ENCODE results near the gene MYMX. TPM values are rescaled to one million over a fixed set of nuclear protein-coding genes. Genes with fewer than 3 reads are reported as not detected.

Gene MYMX
- total RNA-seq, 1 donor: not detected

DNA sequence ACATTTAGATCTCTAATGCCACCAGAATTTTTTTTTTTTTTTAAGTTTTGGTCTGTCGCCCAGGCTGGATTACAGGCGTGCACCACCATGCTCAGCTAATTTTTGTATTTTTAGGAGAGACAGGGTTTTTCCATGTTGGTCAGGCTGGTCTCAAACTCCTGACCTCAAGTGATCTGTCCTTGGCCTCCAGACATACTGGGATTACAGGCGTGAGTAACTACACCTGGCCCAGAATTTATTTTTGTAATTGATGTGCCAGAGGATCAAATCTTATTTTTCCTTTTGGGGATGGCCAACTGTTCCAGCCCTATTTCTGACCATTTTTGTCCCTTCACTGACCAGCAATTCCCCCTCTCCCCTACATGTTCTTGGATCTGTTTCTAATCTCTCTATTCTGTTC is 18.0 kb upstream of the MYMX start:
- no peak overlapping the region for H3K4me3 ChIP-seq (ENCODE audit: low read depth, low read length)
- TF ChIP-seq, protein P1, sequence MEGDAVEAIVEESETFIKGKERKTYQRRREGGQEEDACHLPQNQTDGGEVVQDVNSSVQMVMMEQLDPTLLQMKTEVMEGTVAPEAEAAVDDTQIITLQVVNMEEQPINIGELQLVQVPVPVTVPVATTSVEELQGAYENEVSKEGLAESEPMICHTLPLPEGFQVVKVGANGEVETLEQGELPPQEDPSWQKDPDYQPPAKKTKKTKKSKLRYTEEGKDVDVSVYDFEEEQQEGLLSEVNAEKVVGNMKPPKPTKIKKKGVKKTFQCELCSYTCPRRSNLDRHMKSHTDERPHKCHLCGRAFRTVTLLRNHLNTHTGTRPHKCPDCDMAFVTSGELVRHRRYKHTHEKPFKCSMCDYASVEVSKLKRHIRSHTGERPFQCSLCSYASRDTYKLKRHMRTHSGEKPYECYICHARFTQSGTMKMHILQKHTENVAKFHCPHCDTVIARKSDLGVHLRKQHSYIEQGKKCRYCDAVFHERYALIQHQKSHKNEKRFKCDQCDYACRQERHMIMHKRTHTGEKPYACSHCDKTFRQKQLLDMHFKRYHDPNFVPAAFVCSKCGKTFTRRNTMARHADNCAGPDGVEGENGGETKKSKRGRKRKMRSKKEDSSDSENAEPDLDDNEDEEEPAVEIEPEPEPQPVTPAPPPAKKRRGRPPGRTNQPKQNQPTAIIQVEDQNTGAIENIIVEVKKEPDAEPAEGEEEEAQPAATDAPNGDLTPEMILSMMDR (IDR thresholded peaks at IDR 0.05; ENCODE audit: insufficient read depth, low read depth, low read length): no peak
- DNase-seq (ENCODE audit: low read depth): no peak

- no peak overlapping the region for H3K4me3 ChIP-seq (ENCODE audit: low read depth, low read length)
- TF ChIP-seq, protein P1 (IDR thresholded peaks at IDR 0.05; ENCODE audit: insufficient read depth, low read depth, low read length): no peak
- DNase-seq (ENCODE audit: low read depth): no peak
Observed at GRCh38 chr6:44199883-44200282, 16.8 kb upstream of the MYMX start.

- no peak for DNase-seq (ENCODE audit: low read depth)
- no peak overlapping the region for H3K4me3 ChIP-seq (ENCODE audit: low read depth, low read length)
- TF ChIP-seq, protein P1 (IDR thresholded peaks at IDR 0.05; ENCODE audit: insufficient read depth, low read depth, low read length): no peak
Observed at GRCh38 chr6:44201200-44201599, 15.5 kb upstream of the MYMX start.

DNA sequence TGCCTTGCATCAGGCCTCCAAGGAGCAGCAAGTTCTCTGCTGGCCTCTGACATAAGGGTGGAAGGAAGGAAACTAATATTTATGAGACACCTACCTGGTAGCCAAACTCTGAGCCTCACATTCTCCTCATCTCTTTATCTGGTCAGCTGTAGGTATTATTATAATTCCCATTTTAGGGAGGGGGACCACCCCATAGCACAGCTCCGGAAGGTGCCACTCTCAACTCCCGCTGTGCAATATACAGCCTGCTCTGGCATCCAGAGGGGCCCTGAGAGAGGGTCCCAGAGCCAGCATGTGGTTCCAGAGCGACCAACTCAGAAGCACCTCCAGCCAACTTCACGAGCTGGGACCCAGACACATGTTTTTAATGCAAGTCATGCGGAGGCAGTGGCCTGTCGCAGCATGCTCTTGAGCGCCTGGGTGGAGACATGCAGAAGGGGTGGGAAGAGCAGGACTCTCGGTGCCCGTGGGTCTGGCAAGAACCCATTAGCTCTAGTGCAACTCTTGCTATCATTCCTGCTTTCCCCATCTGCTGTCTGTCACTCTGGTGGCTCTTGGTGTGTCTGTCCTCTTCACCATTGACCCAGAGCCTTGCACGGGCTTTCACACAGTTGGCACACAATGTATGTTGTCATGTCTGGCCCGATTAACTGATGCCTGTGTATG is 15.0 kb upstream of the MYMX start:
- no peak for DNase-seq (ENCODE audit: low read depth)
- TF ChIP-seq, protein P1 (IDR thresholded peaks at IDR 0.05; ENCODE audit: insufficient read depth, low read depth, low read length): no peak
- no peak overlapping the region for H3K4me3 ChIP-seq (ENCODE audit: low read depth, low read length)

DNA sequence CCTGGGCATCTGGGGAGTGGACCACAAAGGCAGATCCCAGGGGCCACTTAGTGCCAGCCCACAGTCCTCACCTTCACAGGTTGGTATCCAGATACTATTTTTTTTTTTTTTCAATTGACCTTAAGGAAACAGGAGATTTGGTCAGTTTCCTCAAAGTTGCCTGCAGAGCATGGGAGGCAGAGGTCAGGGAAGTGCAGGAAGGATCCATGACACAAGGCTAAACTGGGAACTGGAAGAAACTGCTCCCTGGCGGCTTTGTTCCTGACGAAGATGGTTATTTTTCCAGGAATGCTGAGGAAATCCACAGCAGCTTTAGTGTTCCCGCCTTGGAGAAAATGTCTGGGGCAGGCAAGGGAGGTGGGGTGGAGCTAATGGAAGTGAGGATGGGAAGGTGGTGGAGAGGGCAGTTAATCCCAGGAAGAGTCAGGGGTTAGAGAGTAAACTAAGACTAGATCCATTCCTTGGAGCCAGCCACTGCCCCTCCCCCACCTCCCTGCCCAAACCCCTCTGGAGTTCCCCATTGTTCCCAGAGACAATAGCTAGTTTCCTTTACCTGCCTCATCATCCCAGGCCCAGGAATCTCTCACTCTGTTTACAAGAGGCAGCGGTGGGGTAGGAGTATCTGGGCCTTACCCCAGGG is 14.3 kb upstream of the MYMX start:
- no peak overlapping the region for H3K4me3 ChIP-seq (ENCODE audit: low read depth, low read length)
- TF ChIP-seq, protein P1 (IDR thresholded peaks at IDR 0.05; ENCODE audit: insufficient read depth, low read depth, low read length): no peak
- DNase-seq (ENCODE audit: low read depth): no peak

DNA sequence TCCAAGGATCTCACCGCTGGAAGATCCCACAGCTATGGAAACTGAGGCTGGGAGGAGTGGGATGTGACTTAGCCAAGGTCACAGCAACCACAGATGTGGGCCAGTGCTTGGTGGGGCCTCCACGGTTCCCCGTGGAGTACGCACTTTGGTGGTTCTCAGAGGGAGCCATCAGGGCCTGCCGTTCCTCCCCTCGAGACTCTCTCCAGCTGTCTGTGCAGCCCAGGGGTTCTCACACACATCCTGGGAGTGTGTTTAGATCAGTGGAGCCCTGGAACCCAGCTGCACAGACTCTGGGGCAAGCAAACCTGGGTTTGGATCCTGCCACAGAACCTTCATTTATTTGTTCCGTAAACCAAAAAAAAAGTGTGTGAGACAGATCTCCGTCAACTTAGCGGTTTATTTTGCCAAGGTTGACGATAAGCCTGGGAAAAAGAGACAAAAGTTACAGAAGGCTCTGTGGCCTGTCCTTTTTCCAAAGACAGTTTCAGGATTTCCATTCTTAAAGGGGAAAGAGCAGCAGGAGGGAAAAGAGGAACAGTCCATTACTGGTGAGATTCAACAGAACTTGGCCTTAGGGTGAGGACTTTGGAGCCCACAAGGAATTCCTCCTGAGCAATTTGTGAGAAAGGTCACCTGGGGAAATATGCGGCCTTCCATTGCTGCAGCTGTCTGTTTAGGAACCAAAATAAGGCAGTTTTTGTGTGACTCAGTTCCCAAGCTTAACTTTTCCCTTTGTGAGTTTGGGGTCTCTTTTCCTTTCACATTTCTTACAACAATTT is 13.6 kb upstream of the MYMX start:
- DNase-seq (ENCODE audit: low read depth): no peak
- TF ChIP-seq, protein P1 (IDR thresholded peaks at IDR 0.05; ENCODE audit: insufficient read depth, low read depth, low read length): no peak
- H3K4me3 ChIP-seq (ENCODE audit: low read depth, low read length): no peak overlapping the region

Measured in fibroblast of villous mesenchyme (primary cell).